AG09309 (cell line): Measurements from ENCODE around the gene TBPL1.
A peak's percentile ranks its signal among the peaks of the same experiment; 100 is the strongest.
"Not testable (repeated sequence)": the region's sequence is repeated elsewhere in the genome, so short reads cannot be mapped to it uniquely, and the experiment has no call there.

Experiments used
- DNase-seq: peaks from one replicate; pipeline ENCODE4 v3.0.0-alpha.2; 2010; ENCODE audit warnings: low read depth
- H3K4me3 ChIP-seq: 2 replicates; pipeline ENCODE4 v1.5.1; 2011; ENCODE audit warnings: mild to moderate bottlenecking, low read depth, low read length, moderate library complexity; ENCODE audit not compliant: control insufficient read depth
- CTCF ChIP-seq: IDR thresholded peaks from 2 replicates; pipeline ENCODE4 v1.5.1; 2011; ENCODE audit warnings: mild to moderate bottlenecking, low read depth, low read length, inconsistent platforms; ENCODE audit not compliant: insufficient read depth, control insufficient read depth; ENCODE audit errors: missing control alignments

Gene TBPL1

DNA sequence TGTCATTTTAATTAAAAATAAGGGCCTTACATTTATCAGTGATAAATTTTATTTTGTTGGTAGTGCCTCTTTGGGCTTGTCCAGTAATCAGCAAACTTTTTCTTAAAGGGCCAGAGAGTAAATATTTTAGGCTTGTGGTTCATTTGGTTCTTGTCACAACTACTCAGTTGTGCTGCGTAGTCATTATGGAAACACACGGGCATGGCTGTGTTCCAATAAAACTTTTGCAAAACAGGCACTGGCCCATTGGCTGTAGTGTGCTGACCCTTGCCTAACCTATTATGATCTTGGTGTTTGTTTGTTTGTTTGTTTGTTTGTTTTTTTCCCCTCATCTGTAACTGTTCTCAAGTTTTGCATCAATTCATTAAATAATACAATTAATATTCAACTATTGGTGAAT lies 19.4 kb downstream of the TBPL1 start:
- no peak for DNase-seq
- TF ChIP-seq CTCF = no peak
- H3K4me3 ChIP-seq = no peak overlapping the region

GRCh38 chr6:133973109-133973971 lies 20.3 kb downstream of the TBPL1 start:
- DNase-seq = no peak
- no peak overlapping the region for H3K4me3 ChIP-seq

GRCh38 chr6:133977983-133978895 lies 25.2 kb downstream of the TBPL1 start:
- no peak for DNase-seq
- H3K4me3 ChIP-seq = no peak overlapping the region
- no peak for TF ChIP-seq CTCF

More at GRCh38 chr6:133973109-133973971, 20.3 kb downstream of the TBPL1 start:
- peak; percentile 54 for TF ChIP-seq CTCF

- TF ChIP-seq CTCF = no peak
- no peak overlapping the region for H3K4me3 ChIP-seq
- no peak for DNase-seq
Observed at GRCh38 chr6:133978896-133979240, 25.8 kb downstream of the TBPL1 start.

- not testable (repeated sequence) for H3K4me3 ChIP-seq, DNase-seq
Observed at GRCh38 chr6:133979269-133979963, 26.4 kb downstream of the TBPL1 start.

DNA sequence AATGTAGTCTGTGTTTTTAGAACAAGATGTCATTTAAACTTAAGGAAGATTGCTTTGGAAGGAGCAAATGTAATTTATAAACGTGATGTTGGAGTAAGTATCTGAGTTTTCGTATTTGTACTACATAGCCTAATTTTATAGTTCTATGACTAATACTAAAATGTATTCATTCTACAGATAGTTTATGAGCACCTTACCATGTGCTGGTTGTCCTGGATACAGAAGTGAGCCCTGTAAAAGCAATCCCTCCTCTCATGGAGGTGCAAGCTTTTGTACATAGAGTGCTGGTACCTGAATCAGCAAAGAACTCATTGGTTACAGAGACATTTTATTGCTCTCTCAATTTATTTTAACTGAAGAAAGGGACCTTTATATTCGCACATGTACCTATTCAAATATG lies 27.1 kb downstream of the TBPL1 start:
- no peak for DNase-seq
- H3K4me3 ChIP-seq = no peak overlapping the region
- no peak for TF ChIP-seq CTCF
